HFFc6 (cell line): ENCODE measurements around the gene NFKBIZ. TPM values are rescaled to one million over a fixed set of nuclear protein-coding genes. Genes with fewer than 3 reads are reported as not detected.

ENCODE experiments used
- DNase-seq: peaks from one replicate; pipeline ENCODE4 v3.0.0-alpha.2; 2018
- H3K27ac Mint-ChIP-seq: 2 replicates; pipeline ENCODE4 v1.8.0; 2020; ENCODE audit warnings: mild to moderate bottlenecking, mixed read lengths
- H3K27me3 Mint-ChIP-seq: 2 replicates; pipeline ENCODE4 v1.8.0; 2021; ENCODE audit warnings: mild to moderate bottlenecking, moderate library complexity, mixed read lengths; ENCODE audit not compliant: insufficient read depth
- H3K36me3 Mint-ChIP-seq: 2 replicates; pipeline ENCODE4 v1.8.0; 2021; ENCODE audit warnings: low read depth, mixed read lengths
- H3K4me1 Mint-ChIP-seq: 2 replicates; pipeline ENCODE4 v1.8.0; 2020; ENCODE audit warnings: low read depth, mixed read lengths
- H3K4me3 Mint-ChIP-seq: 2 replicates; pipeline ENCODE4 v1.8.0; 2020; ENCODE audit warnings: mild to moderate bottlenecking, moderate library complexity, mixed read lengths
- H3K9me3 Mint-ChIP-seq: 2 replicates; pipeline ENCODE4 v1.8.0; 2020; ENCODE audit warnings: mild to moderate bottlenecking, mixed read lengths
- CTCF ChIP-seq: fragments of 200-600 bp; sonication (generic); IDR thresholded peaks from 2 replicates; pipeline ENCODE4 v1.5.0; 2021; ENCODE audit warnings: antibody characterized with exemption, mild to moderate bottlenecking
- long read RNA-seq: library from polyadenylated mRNA; unstranded; transcript quantifications from one replicate; pipeline ENCODE4 v2.0.0, GENCODE V29; 2019
- total RNA-seq, 6 experiments: library from RNA; stranded (reverse); fragmentation: NEBNext Ultra II Directional; extraction: Animal tissue kit (Norgen Biotek cat#: 25700); gene quantifications; 2 replicates in 1 of 6; 3 replicates in 5 of 6; pipeline ENCODE4 v1.2.3, GENCODE V29; 2021

Gene NFKBIZ
- 10 to 100 TPM; 51.1 to 64.2 (median 57.8) TPM for total RNA-seq
- long read RNA-seq, transcript NFKBIZ-202 (12 exons, 3,923 nt): major isoform, 15 of 29 reads
- long read RNA-seq, partial matches to known transcripts: 3 of 29 reads
- long read RNA-seq, other reads (novel, unspliced or antisense): 10 of 29 reads

DNA sequence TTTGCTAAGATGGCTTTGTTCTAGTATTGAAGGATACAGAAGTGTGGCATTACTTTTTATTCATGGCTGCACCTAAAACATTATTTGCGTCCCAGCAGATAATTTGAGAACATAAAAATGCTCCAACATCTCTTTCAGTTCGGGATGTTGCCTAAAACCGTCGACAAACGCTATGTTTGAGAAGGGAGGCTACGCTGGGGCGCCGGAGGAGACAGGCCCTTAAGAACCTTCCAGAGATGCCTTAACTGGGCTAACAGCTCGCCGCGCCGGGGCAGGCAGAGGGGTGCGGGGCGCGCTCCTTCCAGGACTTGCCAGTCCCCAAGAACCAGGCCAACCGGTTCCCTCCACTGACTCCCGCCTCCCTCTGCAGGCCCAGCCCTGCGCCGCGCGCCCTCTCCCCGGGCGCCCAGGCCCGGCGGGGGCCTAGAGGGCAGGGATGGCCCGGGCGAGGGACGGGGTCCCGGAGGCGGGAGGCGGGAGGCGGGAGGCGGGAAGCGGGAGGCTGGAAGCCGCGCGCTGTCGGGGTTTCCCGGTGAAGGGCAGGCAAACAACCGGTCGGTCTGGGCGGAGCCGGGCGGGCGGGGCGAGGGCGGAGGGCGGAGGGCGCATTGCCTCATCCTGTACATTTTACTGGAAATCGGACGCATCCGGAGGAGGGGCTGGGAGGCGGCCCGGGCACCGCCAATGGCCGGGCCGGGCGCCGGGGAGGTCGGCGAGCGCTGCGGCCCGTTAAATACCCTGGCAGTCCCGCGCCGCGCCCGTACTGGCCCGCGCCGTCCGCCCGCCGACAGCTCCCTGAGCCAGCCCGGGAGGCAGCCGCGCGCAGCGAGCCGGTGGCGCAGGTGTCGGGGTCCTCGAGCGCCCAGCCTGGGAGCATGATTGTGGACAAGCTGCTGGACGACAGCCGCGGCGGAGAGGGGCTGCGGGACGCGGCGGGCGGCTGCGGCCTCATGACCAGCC, at the start of gene NFKBIZ:
Gene NFKBIZ, plus strand, starts transcription at position 761 of the 960 bp plus-strand sequence. Its CDS starts 115 bp downstream, at position 876.
- TF ChIP-seq CTCF: no peak; the same call in 1 of the 2 replicates
- peaks cover 41% of the 10 kb centered on the region for H3K36me3 Mint-ChIP-seq
- peak; percentile 94 for DNase-seq

DNA sequence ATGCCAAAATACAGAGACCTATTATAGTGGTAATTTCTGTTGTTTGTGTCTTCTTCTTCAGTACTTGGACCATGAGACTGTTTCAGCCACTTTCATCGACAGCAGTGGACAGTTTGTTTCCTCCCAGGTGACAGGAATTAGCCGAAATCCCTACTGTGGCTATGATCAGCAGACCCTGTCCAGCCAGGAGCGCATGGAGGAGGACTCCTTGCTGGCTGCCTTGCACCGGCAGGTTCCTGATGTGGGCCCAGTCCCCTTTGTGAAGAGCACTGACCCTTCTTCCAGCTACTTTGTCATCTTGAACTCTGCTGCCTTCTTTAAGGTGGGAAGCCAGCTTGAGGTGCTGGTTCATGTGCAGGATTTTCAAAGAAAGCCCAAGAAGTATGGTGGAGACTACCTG, 48.1 kb upstream of the NFKBIZ start:
- Mint-ChIP-seq H3K36me3 (peaks cover 18% of the 10 kb centered on the region), H3K4me3 (no peak overlapping the region), H3K9me3 (no peaks in the 10 kb centered on the region), H3K4me1 (peaks cover 9% of the 10 kb centered on the region), H3K27me3 (no peaks in the 10 kb centered on the region; the same call in 1 of the 2 replicates), H3K27ac (no peak overlapping the region)
- TF ChIP-seq CTCF: no peak
- DNase-seq: no peak

More for the DNA sequence above, at the start of gene NFKBIZ:
- H3K27ac Mint-ChIP-seq: peak within 1 kb of the TSS; percentile 98
- H3K27me3 Mint-ChIP-seq: peaks cover 27% of the 10 kb centered on the region
- H3K4me1 Mint-ChIP-seq: peaks cover 60% of the 10 kb centered on the region
- peaks cover 17% of the 10 kb centered on the region for H3K9me3 Mint-ChIP-seq
- H3K4me3 Mint-ChIP-seq: peak within 1 kb of the TSS; percentile 99

DNA sequence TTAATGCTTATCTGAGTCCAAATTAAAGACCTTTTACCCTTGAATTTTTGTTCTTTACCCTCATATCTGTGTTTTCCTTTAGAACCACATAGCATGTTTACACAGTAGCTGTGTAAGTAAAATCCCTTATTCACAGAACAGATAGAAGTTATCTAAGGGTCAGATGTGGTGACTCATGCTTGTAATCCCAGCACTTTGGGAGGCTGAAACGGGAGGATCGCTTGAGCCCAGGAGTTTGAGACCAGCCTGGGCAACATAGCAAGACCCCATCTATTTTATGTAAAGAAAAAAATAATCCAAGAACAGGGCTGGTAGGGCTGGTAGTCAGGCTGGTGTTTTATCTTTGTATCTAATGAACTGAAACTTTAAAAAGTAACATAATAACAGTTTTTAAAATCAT, 47.1 kb upstream of the NFKBIZ start:
- H3K4me3 Mint-ChIP-seq: no peak overlapping the region

GRCh38 chr3:101803173-101803782, 46.0 kb upstream of the NFKBIZ start:
- DNase-seq: peak; percentile 62
- H3K27ac Mint-ChIP-seq: no peak overlapping the region
- no peaks in the 10 kb centered on the region for H3K9me3 Mint-ChIP-seq
- H3K4me3 Mint-ChIP-seq: no peak overlapping the region
- 0 out of 2 replicates have a peak, but pooled peaks cover 9% of the 10 kb centered on the region for H3K36me3 Mint-ChIP-seq
- peak; percentile 95 for TF ChIP-seq CTCF
- H3K27me3 Mint-ChIP-seq: no peaks in the 10 kb centered on the region; the same call in 1 of the 2 replicates
- H3K4me1 Mint-ChIP-seq: peaks cover 9% of the 10 kb centered on the region

More for the DNA sequence above, 47.1 kb upstream of the NFKBIZ start:
- H3K4me1 Mint-ChIP-seq: peaks cover 9% of the 10 kb centered on the region
- H3K27me3 Mint-ChIP-seq: no peaks in the 10 kb centered on the region; the same call in 1 of the 2 replicates
- H3K27ac Mint-ChIP-seq: no peak overlapping the region
- no peak for TF ChIP-seq CTCF
- H3K36me3 Mint-ChIP-seq: peaks cover 9% of the 10 kb centered on the region; the same call in 1 of the 2 replicates
- DNase-seq: no peak
- no peaks in the 10 kb centered on the region for H3K9me3 Mint-ChIP-seq

DNA sequence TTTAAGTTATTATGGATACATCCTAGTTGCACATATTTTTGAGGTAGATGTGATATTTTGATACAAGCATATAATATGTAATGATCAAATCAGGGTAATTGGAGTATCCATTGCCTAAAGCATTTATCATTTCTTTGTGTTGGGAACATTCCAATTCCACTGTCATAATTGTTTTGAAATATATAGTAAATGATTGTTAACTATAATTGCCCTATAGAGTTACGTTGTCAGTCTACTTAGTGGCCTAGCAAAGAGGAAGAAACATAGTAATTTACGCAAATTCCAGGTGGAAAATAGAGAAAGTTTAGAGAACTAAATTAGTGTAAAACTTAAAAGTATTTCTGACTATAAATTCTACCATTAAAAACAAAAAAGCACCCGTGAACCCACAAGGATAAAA, 45.4 kb upstream of the NFKBIZ start:
- no peak for DNase-seq
- peaks cover 11% of the 10 kb centered on the region for H3K4me1 Mint-ChIP-seq
- H3K9me3 Mint-ChIP-seq: no peaks in the 10 kb centered on the region
- no peaks in the 10 kb centered on the region; the same call in 1 of the 2 replicates for H3K27me3 Mint-ChIP-seq
- H3K27ac Mint-ChIP-seq: no peak overlapping the region
- H3K36me3 Mint-ChIP-seq: 0 out of 2 replicates have a peak, but pooled peaks cover 9% of the 10 kb centered on the region
- TF ChIP-seq CTCF: no peak
- H3K4me3 Mint-ChIP-seq: no peak overlapping the region
